Measurements from ENCODE around the gene B4GALT1.
A peak's percentile ranks its signal among the peaks of the same experiment; 100 is the strongest.
"Not testable (repeated sequence)": the region's sequence is repeated elsewhere in the genome, so short reads cannot be mapped to it uniquely, and the experiment has no call there.

B4GALT1 gene

DNA sequence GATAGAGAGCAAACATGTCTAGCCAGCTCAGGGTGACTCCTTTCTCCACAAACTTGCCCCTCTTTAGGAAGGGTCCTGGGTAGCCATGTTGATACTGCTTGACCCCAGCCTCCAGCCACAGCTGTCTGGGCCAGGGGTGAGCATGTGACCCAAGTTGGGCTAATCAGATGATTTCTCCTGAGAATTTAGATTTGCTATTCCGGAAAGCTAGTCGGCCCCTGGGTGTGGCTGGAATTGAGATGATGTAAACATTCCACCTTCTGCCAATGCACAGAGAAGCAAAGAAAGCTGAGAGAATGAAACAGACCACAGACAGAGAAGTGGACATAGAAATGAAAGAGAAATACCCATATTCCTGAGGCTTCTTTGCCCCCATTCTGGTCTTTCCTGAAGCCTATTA is 17.8 kb upstream of the B4GALT1 start:
- DNase-seq, result no peak

DNA sequence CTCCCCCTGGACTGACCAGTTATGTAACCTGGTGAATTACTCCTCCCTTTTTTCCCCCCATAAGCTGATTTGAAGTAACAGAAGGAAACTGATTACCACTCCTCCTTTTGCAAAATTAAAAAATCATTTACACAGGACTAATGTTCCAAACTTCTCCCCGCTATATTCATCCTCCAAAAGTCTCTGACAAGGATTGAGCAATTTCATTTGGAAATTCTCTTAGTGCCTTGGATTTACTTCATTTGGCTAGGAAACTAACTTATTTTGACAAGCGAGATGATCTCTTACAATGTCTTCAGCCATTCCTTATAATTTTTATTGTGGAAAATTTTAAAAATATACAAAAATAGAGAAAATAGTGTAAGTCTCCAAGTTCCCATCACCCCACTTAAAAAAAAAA is 15.4 kb upstream of the B4GALT1 start:
- no peak for DNase-seq

DNA sequence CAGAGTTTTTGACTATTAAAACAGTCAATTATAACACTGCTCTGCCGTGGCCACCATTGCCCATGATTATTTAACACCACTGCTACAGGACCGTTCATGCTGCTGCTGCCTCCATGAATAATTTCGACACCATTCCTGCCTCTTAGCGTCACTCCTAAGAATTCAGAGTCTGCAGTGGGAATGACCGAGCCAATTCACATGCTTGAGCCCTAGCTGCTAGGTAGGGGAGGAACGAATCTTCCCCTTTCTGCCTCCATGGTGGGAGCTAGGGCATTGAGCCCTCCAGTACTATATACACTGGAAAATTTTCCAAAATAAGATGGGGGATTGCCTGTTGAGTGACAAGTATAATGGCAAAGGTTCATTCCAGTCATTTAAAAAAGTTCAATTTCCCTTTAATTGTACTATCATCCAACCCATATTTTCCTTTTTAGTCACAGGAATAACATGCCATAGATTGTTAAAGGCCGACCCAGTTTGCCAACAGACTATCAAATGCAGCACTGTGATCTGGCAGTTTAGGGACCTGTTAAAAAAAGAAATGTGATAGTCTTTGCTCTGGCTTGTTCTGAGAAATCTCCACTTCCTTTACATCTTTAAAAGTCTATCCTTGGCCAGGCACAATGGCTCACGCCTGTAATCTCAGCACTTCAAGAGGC is 13.5 kb upstream of the B4GALT1 start:
- DNase-seq, result no peak

DNA sequence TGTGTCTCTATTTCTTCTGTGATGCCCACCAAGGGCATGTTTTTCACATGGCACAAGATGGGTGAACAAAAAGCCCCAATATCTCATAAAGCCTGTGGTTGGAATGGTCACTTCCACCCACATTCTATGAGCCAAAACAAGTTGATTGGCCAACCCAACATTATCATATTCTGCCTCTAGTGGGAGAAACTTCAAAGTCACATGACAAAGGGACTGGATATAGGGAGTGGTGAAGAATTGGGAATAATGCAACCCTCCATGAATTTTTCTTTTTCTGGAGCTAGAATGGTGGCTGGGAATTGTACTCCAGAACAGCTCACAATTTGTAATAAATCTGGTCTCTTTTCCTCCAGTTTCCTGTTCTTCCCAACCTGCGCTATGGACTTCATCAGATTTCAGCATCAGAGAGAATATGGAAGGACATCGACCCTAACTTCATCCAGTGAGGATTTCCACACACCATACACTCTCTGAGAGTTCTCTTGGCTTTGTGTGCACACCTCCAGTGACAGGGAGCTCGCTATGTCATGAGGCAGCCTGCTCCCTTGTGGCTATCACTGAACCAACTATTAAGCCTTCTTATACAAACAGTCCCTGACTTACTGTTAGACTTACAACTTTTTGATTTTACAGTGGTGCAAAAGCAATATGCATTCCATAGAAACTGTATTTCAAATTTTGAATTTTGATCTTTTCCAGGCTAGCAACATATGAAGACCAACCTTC is 12.0 kb upstream of the B4GALT1 start:
- no peak for DNase-seq

DNA sequence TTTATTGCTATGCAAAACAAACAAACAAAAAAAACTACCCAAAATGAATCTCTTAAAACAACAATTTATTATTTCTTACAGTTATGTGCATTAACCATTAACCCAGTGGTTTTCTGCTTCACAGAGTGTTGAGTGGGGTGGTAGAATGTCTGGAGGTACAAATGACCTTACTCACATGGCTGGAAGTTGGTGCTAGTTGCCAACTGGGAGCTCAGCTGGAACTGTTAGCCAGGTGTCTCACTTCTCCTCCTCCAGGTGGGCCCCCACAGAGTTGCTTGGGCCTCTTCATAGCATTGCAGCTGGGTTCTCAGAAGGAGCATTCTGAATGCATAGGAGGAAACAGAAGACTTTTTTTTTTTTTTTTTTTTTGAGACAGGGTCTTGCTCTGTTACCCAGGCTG is 10.5 kb upstream of the B4GALT1 start:
- DNase-seq, result no peak

DNA sequence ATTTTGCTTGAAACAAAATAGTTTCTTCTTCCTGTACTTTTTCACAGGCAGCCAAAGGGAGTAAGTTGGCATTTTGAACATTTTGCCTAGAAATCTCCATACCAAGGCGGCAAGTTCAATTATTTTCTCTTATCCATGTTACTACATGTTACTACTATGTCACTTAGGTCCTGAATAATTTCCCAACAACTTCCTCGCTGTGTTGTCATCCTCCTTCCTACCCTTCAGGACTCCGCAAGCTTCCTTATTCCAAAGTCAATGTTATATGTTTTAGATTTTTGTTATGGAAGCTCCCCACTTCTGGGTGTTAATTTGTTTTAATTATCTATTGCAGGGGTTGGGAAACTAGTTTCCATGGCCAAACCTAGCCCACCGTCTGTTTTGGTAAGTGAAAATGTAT is 9.9 kb upstream of the B4GALT1 start:
- DNase-seq, result peak; percentile 77

DNA sequence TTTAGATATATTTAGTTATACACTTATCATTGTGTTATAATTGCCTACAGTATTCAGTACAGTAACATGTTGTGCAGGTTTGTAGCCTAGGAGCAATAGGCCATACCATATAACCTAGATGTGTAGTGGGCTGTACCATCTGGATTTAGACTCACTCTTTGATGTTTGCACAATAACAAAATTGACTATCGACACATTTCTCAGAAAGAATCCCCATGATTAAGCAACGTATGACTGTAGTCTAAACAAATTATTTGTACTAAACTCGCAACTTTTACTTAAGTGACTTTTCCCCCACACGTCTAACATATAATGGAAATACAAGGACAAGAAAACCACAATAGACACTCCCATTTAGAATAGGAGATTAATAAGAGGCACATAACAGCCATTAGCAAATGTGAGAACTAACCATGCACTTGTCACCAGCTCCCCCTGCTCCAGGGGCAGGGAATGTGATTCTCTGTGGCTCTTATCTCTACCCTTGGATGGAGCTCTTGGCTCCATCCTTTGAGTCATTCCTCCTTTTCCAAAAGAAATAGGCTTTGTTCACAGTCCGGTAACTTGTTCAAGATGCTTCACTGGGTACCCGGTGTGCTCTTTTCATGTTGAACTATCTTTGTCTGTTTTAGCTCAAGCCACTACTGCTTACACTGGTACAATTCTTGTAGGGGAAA is 8.7 kb upstream of the B4GALT1 start:
- DNase-seq, result peak; percentile 88

DNA sequence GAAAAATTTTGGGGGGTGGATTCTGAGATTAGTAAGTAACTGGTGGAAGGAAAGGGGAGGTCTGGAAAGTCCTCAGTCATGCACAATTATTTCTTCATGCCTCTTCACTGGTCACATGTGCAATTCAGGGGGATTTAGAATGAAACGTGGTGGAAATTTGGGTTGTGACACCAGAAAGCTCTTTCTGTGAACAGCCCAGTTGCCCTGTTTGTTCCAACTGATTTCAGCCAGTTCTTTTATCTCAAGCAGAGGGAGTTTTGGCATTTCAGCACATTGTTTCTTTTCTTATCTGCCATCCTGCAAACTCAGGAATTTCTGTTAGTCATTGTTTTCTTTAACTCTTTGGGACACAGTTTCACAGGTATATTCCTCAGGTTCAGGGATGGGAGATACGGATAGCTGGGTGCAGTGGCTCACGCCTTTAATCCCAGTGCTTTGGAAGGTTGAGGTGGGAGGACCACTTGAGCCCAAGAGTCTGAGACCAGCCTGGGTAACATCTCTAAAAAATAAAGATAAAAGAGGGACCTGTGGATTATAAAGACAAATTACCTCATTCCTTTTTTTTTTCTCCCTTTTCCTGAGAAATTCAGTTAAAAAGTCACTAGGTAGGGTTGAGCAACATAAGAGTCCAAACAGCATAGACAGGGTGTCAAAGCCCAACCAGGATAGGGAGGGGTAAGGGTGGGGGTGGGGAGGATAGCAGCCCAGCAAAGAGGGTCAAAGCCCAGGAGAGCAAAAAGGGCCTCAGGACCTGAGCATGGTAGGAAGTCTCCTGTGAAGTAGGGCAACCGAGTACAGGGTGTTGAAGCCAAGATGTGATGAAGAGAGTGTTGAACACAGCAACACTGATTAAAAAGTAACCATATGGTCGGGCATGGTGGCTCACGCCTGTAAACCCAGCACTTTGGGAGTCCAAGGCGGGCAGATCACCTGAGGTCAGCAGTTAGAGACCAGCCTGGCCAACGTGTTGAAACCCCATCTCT is 5.4 kb upstream of the B4GALT1 start:
- DNase-seq, result peak; percentile 91

DNA sequence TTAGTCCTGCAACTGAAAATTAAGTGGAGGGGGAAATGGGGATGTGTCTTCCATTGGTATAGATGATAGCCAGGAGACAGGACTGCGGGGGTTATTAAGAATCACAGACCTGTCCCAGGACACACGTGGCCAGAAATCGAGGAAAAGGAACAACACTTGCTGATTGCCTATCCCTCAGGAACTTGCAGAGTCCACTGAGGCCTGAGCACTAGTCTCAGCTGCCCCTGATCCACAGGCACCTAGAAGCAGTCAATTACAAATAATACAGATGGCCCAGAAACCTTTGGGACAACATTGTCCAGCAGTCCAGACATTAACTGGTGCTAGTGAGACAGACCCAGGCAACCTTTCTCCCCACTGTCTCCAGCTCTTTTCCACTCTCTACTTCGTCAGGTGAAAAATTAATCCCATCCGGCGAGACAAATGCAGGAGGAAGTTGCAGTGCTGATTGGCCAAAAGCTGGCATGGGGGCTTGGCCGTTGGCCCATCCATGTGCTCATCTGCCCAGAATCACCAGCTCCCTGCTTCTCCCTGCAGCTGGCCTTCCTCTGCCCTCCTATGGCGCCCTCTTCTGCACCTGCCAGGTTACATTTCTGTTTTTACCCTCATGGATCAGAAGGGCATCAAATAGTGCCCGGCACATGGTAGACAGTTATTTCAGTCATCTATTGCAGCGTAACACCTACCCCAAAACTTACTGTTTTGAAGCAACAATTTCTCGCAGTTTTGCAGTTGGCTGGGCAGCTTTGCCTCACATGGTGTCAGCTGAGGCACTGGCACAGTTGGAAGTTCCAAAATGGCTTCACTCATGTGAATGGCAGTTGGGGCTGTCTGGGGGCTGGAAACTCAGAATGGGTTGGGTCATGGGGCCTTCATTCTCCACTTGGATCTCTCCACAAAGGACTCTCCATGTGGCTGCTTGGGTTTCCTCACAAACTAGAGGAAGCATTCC is 3.6 kb upstream of the B4GALT1 start:
- peak; percentile 87 for DNase-seq

DNA sequence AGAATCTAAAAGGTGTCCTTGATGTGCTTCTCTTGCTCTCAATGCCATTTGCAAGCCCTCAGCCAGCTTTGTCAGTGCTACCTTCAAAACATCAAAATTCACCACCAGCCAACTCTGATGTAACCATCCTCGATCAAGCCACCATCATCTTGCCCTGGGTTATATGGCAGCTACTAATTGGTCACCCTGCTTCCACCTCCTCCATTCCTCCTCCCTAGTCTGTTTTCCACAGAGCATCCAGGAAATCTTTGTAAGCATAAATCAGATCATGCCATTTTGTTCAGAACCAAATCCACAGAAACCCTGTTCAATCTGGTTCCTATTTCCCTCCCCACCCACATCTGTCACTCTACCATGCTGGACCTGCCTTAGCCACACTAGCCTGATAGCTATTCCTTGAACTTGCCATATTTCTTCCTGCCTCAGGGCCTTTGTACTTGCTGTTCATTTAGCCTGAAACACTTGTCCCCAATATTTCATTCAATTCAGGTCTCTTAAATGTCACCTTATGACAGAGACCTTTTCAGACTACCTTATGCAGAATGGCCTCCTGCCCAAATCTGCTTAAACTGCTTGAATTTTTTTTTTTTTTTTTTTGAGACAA is 1.9 kb upstream of the B4GALT1 start:
- no peak for DNase-seq

DNA sequence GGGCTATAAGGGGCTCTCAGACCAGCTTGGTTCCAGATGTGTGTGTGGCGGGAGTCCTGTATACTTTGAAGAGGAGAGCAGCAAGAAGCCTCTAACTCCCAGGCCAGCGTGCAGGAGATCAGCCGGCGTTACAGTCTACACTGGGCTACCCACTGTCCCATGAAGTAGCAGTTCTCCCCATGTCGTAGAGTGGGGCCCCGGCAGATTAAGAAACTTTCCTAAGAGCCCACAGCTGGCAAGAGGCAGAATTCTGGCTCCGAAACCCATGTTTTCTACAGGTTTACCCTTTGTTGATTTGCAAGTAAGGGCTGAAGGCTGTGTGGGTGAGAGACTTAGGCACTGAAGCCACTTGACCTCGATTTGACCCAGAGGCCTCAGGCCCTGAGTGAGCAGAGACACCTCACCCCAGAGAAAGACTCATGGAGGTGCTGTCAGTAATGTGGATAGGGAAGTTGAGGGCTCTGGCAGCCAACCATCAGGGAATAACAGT is 881 bp upstream of the B4GALT1 start:
- DNase-seq, result peak; percentile 86

DNA sequence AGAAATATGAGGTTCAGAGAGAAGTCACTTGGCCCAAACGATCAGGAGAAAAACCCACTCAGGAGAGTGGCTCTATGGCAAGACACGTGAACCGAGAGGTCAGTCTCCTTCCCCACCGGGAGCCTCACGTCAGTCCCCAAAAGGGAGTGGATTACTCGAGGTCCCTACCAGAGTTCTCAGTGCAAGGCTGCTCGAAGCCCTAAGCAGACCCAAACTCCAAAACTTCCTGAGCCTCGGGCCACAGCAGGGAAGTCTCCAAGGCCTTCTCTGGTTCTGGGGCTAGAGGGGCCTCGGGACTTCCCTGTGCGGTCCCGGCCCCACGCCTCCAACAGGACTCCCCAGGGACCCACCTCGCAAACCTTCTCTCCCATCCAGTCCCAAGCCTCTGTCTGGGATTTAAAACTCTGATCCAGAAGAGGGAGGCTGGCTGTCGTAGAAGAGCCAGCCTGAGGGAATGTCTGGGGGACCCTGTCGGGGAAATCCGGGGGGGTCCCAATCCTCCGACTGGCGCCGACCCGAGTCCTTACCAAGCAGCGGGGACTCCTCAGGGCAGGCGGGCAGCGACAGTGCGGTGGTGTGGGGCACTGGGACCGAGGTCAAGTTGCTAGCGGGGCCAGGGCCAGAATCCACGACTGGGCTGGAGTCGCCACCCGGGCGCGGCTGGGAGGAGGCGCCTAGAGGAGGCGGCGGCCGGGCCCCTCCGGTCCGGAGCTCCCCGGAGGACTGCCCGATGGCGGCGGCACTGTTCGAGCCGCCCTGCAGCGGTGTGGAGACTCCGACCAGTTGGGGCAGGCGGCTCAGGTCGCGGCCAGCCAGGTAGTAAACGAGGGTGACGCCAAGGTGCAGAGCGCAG is 679 bp downstream of the B4GALT1 start:
- peak; percentile 44 for DNase-seq

DNA sequence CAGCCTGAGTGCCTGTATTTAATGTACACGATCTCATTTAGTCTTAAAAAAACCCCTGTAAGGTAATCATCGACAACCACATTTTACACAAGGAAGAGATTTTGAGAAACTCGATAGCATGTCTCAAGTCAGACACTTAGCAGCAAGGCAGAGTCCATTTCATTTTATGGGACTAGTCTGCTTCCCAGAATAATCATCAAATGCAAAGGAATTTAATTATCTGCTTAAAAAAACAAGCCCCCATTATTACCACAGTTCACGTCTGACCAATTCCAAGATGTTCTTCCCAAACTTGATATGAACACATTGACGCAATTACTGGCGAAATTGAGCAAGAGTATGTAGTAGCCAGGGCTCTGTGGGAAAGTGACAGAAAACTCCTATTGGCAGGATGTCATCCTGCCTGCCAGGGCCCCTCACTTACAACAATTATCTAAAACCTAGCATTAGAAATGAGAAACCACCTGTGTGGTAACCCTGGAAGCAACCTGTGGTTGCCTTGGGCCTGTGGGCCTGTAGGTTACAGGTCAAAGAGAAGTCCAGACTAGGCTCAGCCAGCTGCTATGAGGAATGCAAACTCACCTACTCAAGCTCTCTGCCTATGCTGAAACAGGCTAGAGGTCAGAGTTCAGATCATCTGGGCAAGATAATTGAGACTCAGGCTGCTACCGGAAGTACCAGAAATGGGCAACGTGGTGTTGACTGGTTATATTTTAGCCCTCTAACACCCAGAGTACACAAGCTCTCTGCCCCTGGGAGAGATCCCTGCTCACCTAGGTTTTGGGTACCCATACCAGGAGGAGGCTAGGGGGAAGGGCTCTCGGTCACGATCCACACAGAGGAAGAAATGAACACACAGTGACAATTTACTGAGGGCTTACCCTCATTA is 1.6 kb downstream of the B4GALT1 start:
- DNase-seq, result peak; percentile 84

DNA sequence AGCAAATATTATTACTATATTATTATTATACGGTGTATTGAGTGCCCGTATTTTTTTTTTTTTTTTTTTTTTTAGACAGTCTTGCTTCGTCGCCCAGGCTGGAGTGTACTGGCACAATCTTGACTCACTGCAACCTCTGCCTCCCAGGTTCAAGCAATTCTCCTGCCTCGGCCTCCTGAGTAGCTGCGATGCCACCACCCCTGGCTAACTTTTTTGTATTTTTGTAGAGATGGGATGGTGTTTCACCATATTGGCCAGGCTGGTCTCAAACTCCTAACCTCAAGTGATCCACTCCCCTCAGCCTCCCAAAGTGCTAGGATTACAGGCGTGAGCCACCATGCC is 2.2 kb downstream of the B4GALT1 start:
- DNase-seq, result not testable (repeated sequence)

DNA sequence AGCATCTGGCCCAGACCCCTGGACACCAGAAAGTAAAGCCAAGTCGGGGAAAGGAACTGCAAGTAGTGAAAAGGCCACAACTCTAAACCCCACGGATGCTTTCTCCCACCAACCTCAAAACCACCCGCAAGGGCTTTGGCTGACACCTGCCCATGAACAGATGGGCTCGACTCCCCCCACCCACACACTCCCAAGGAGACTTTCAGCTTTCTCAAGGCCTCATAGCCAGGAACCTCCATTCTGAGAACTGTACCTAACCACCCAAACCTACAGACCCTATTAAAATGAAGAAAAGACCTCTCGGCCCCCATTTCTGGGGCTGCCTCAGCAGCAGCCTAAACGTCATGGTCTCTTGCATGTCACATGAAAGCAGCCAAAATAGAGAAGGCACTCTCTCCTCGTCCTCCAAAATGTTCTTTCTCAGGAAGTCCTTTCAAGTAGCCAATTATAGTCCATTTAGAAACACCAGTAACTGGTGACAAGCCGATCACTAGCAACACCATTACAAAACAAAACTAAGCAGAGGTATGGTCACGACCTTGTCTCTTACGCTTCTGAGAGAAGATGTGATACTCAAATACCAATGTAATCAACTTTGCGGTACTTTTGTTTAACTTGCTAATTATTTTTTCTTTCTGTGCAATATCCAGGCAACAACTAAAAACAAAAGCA is 2.9 kb downstream of the B4GALT1 start:
- DNase-seq, result peak; percentile 74

DNA sequence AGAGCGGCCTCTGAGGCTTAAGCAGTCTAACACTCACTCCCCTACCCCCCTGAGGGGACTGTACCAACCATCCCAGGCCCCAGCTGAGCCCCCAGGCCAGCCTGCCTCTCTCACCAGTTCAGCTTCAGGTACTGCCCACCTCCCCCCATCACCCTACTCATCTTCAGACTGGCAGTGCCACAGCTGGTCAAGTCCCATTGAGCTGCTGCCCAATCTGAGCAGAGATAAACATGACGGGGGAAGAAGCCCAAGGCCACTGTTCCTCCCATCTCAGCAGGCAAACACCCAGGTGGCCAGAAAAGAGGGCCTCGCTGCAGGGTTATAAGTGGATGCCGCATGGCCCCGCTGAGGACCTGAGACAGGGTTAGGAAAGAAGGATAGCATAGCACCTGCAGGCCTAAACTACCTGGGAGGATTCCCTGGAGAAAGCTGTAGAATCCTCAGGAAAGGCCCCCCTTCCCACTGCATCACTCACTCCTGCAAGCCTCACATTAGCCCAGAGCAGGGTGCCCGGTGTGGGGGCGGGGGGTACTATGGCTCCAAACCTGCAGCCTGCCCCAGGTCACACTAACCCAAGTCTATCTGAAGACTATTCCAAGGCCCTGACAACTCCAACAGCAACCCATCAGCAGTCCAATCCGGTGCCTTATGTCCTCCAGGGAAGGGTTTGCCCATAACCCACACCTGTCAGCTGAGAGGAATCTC is 3.6 kb downstream of the B4GALT1 start:
- no peak for DNase-seq

DNA sequence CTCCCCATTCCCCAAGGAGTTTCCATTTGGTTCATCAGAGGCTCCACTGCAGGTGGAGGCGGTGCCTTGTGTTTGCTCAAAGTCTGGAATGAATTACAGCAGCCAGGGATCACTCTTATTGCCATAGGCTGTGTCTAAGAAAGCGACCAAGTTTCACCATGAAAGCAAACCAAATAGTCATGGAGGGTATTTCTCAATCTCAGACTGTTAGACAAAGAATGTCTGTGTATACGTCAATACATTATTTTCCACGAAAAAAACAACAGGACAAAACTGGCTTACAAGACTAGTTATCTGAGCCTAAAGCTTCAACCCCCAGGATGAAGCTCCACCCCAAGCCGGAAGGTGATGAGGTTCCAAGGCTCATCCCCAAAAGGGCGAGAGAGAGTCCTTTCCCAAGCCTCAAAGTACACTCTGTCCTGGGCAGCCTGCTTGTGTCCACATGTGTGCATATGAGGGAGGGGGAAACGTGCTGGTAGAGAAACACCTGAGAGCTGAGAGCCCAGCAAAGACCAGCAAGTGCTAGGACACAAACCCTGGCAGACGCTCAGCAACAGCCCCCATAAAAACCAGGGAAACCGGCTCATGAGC is 4.3 kb downstream of the B4GALT1 start:
- peak; percentile 80 for DNase-seq

Measured in inflammatory macrophage treated with lipopolysaccharide for 4 hours (primary cell).